Measurements from ENCODE around the gene NACC2. TPM values are rescaled to one million over a fixed set of nuclear protein-coding genes. Genes with fewer than 3 reads are reported as not detected.

NACC2 gene
- total RNA-seq, 1 experiment from 2014 or later: 24.8 TPM

- peaks cover 2% of the 10 kb centered on the region for H3K9me3 Mint-ChIP-seq (ENCODE audit: low read depth, unreplicated experiment)
- CTCF ChIA-PET: interaction anchor here (0.6 kb wide), 1 partner anchor 78 kb away, joined by 3 read pairs; no protein-coding TSS in a partner anchor
These were observed 73.0 kb downstream of the NACC2 start for GRCh38 chr9:136021872-136022681.

GRCh38 chr9:136021171-136021871 lies 73.8 kb downstream of the NACC2 start:
- Mint-ChIP-seq H3K27me3 (ENCODE audit: unreplicated experiment) (no peaks in the 10 kb centered on the region), H3K4me3 (ENCODE audit: low read depth, unreplicated experiment) (no peak overlapping the region), H3K27ac (ENCODE audit: unreplicated experiment) (no peak overlapping the region), H3K4me1 (ENCODE audit: low read depth, unreplicated experiment) (no peaks in the 10 kb centered on the region), H3K9me3 (ENCODE audit: low read depth, unreplicated experiment) (peaks cover 2% of the 10 kb centered on the region), H3K36me3 (ENCODE audit: insufficient read depth, unreplicated experiment) (no peaks in the 10 kb centered on the region)
- DNase-seq: no peak
- no peak for TF ChIP-seq CTCF (IDR thresholded peaks at IDR 0.05; ENCODE audit: unreplicated experiment)
- CTCF ChIA-PET: no interaction called here
- intact Hi-C loops (cut with micrococcal nuclease; ENCODE audit: unreplicated experiment): no loop called here
- no TSS peak for BruUV-seq (replicated peaks)

More at GRCh38 chr9:136021872-136022681, 73.0 kb downstream of the NACC2 start:
- Mint-ChIP-seq H3K27me3 (ENCODE audit: unreplicated experiment) (no peaks in the 10 kb centered on the region), H3K27ac (ENCODE audit: unreplicated experiment) (no peak overlapping the region), H3K4me3 (ENCODE audit: low read depth, unreplicated experiment) (no peak overlapping the region), H3K36me3 (ENCODE audit: insufficient read depth, unreplicated experiment) (no peaks in the 10 kb centered on the region), H3K4me1 (ENCODE audit: low read depth, unreplicated experiment) (no peaks in the 10 kb centered on the region)
- no TSS peak for BruUV-seq (replicated peaks)
- intact Hi-C loops (cut with micrococcal nuclease; ENCODE audit: unreplicated experiment): no loop called here
- no peak for DNase-seq
- TF ChIP-seq CTCF (IDR thresholded peaks at IDR 0.05; ENCODE audit: unreplicated experiment): no peak

- CTCF ChIA-PET: no interaction called here
- Mint-ChIP-seq H3K4me3 (ENCODE audit: low read depth, unreplicated experiment) (no peak overlapping the region), H3K27ac (ENCODE audit: unreplicated experiment) (no peak overlapping the region)
These were observed 74.4 kb downstream of the NACC2 start for GRCh38 chr9:136020671-136021070.

GRCh38 chr9:136020206-136020605 lies 74.9 kb downstream of the NACC2 start:
- H3K27ac Mint-ChIP-seq (ENCODE audit: unreplicated experiment): no peak overlapping the region
- no peak overlapping the region for H3K4me3 Mint-ChIP-seq (ENCODE audit: low read depth, unreplicated experiment)
- H3K27me3 Mint-ChIP-seq (ENCODE audit: unreplicated experiment): no peaks in the 10 kb centered on the region
- intact Hi-C loops (cut with micrococcal nuclease; ENCODE audit: unreplicated experiment): no loop called here
- TF ChIP-seq CTCF (IDR thresholded peaks at IDR 0.05; ENCODE audit: unreplicated experiment): no peak
- DNase-seq: no peak
- no peaks in the 10 kb centered on the region for H3K4me1 Mint-ChIP-seq (ENCODE audit: low read depth, unreplicated experiment)
- no peaks in the 10 kb centered on the region for H3K36me3 Mint-ChIP-seq (ENCODE audit: insufficient read depth, unreplicated experiment)
- H3K9me3 Mint-ChIP-seq (ENCODE audit: low read depth, unreplicated experiment): peaks cover 2% of the 10 kb centered on the region
- CTCF ChIA-PET: no interaction called here
- BruUV-seq (replicated peaks): no TSS peak

More at GRCh38 chr9:136020671-136021070, 74.4 kb downstream of the NACC2 start:
- no peaks in the 10 kb centered on the region for H3K27me3 Mint-ChIP-seq (ENCODE audit: unreplicated experiment)
- no peaks in the 10 kb centered on the region for H3K4me1 Mint-ChIP-seq (ENCODE audit: low read depth, unreplicated experiment)
- intact Hi-C loops (cut with micrococcal nuclease; ENCODE audit: unreplicated experiment): no loop called here
- TF ChIP-seq CTCF (IDR thresholded peaks at IDR 0.05; ENCODE audit: unreplicated experiment): no peak
- BruUV-seq (replicated peaks): no TSS peak
- no peaks in the 10 kb centered on the region for H3K36me3 Mint-ChIP-seq (ENCODE audit: insufficient read depth, unreplicated experiment)
- H3K9me3 Mint-ChIP-seq (ENCODE audit: low read depth, unreplicated experiment): peaks cover 2% of the 10 kb centered on the region
- DNase-seq: no peak

All from Calu3 (cell line).